K562 (cell line): Measurements from ENCODE around the gene TP53BP2. TPM values are rescaled to one million over a fixed set of nuclear protein-coding genes. Genes with fewer than 3 reads are reported as not detected.

Experiments used
- ATAC-seq: fragments of 200-7000 bp; cut with Tn5 transposase; 3 replicates; pipeline ENCODE4 v1.9.1; 2020; ENCODE audit warnings: moderate library complexity
- BruUV-seq: library from RNA; stranded (reverse); fragments of 400-500 nt; replicated peaks from 2 replicates; lab custom pipeline; 2021; lab: Mats Ljungman, UMichigan
- CTCF ChIA-PET: fragments of 300-600 bp; formaldehyde crosslinking; extraction: SDS; loops from one replicate; lab custom pipeline; 2021; ENCODE audit warnings: low intra/inter-chr PET ratio; lab: Yijun Ruan, JAX
- POLR2A ChIA-PET: fragments of 300-600, 350-650 bp; sonication (Branson Sonifier 250); formaldehyde crosslinking; extraction: SDS; loops from one replicate; lab custom pipeline; 2021; ENCODE audit warnings: antibody characterized with exemption, inconsistent platforms; lab: Yijun Ruan, JAX
- DNase-seq, 4 experiments: peaks; one replicate each; pipeline versions ENCODE4 v3.0.0 to v3.0.0-alpha.2; 2011 to 2018; ENCODE audit warnings: low spot score in 3 of 4, mixed read lengths in 3 of 4; ENCODE audit errors: extremely low read depth in 1 of 4
- FAIRE-seq: peaks from 2 replicates; lab custom pipeline; 2011; peaks lifted over from hg19 to GRCh38; lab: Jason Lieb, UNC
- H2AFZ ChIP-seq: 2 replicates; pipeline ENCODE4 v1.6.0; 2011; ENCODE audit warnings: low read depth, low read length, control low read depth, inconsistent platforms
- H3K27ac ChIP-seq: fragments of 200-600 bp; 3 replicates; pipeline ENCODE4 v1.8.0; 2011; ENCODE audit warnings: low read depth, mild to moderate bottlenecking, control low read depth, inconsistent platforms, low read length, moderate library complexity, mixed read lengths; ENCODE audit errors: extremely low read depth
- H3K27me3 ChIP-seq, 2 experiments: fragments of 300-600 bp in 1 of 2; 2 replicates in 1 of 2; 3 replicates in 1 of 2; pipeline versions ENCODE4 v1.6.0 to v1.8.0; 2011; ENCODE audit warnings: inconsistent platforms in 2 of 2, low read length in 2 of 2, mild to moderate bottlenecking in 1 of 2, mixed read lengths in 1 of 2, moderate library complexity in 1 of 2; ENCODE audit not compliant: control insufficient read depth in 2 of 2, insufficient read depth in 2 of 2
- H3K36me3 ChIP-seq: fragments of 300-600 bp; 3 replicates; pipeline ENCODE4 v1.8.0; 2011; ENCODE audit warnings: mild to moderate bottlenecking, low read length, inconsistent platforms; ENCODE audit not compliant: control insufficient read depth, insufficient read depth
- H3K4me1 ChIP-seq, 2 experiments: fragments of 200-600 bp in 1 of 2; replicated peaks in 1 of 2; 2 replicates in 1 of 2; 3 replicates in 1 of 2; pipeline versions ENCODE4 v1.5.1 to v1.8.0; 2011; ENCODE audit warnings: inconsistent platforms in 2 of 2, low read length in 2 of 2, mild to moderate bottlenecking in 1 of 2, mixed read lengths in 1 of 2, moderate library complexity in 1 of 2; ENCODE audit not compliant: control insufficient read depth in 2 of 2, insufficient read depth in 2 of 2
- H3K4me2 ChIP-seq: 2 replicates; pipeline ENCODE4 v1.6.1; 2011; ENCODE audit warnings: low read length, control low read depth, inconsistent platforms, mixed read lengths; ENCODE audit not compliant: insufficient read depth
- H3K4me3 ChIP-seq: fragments of 200-600 bp; sonication (generic), shearing (Covaris generic); 2 replicates; pipeline ENCODE4 v1.5.1; 2016; ENCODE audit warnings: control low read depth, inconsistent platforms
- H3K79me2 ChIP-seq: fragments of 200-600 bp; 3 replicates; pipeline ENCODE4 v1.8.0; 2011; ENCODE audit warnings: low read length, inconsistent platforms; ENCODE audit not compliant: control insufficient read depth, insufficient read depth
- H3K9ac ChIP-seq, 2 experiments: 2 replicates each; pipeline versions ENCODE4 v1.6.0 to v1.6.1; 2011; ENCODE audit warnings: low read depth in 2 of 2, low read length in 2 of 2, control low read depth in 1 of 2, inconsistent platforms in 1 of 2, mild to moderate bottlenecking in 1 of 2, mixed read lengths in 1 of 2; ENCODE audit not compliant: insufficient read depth in 1 of 2
- H3K9me1 ChIP-seq: one replicate; pipeline ENCODE4 v1.6.0; 2011; ENCODE audit warnings: inconsistent platforms, mild to moderate bottlenecking, low read length, moderate library complexity; ENCODE audit not compliant: control insufficient read depth, insufficient read depth
- H3K9me3 ChIP-seq: replicated peaks from 2 replicates; pipeline ENCODE4 v1.5.1; 2011; ENCODE audit warnings: low read depth, low read length, inconsistent platforms; ENCODE audit not compliant: control insufficient read depth, insufficient read depth
- H4K20me1 ChIP-seq: replicated peaks from 2 replicates; pipeline ENCODE4 v1.6.1; 2011; ENCODE audit warnings: low read length, inconsistent platforms, mixed read lengths; ENCODE audit not compliant: control insufficient read depth, insufficient read depth
- CEBPG ChIP-seq, 3 experiments: fragments of 200-800 bp in 1 of 3; sonication (Bioruptor generic) in 1 of 3; sonication (generic) in 1 of 3; formaldehyde crosslinking in 1 of 3; IDR thresholded peaks in 2 of 3; conservative IDR thresholded peaks in 1 of 3; 2 replicates each; pipeline versions ENCODE4 v1.6.1 to v1.8.0; 2016 to 2022; ENCODE audit warnings: missing compliant biosample characterization in 2 of 3, missing genetic modification characterization in 2 of 3, mild to moderate bottlenecking in 1 of 3, missing genetic modification reagents in 1 of 3
- DIDO1 ChIP-seq: fragments of 450-650 bp; IDR thresholded peaks from 2 replicates; pipeline ENCODE4 v1.6.1; 2016; ENCODE audit warnings: low read depth, missing biosample characterization, missing genetic modification characterization
- DNMT1 ChIP-seq: fragments of 450-650 bp; IDR thresholded peaks from 2 replicates; pipeline ENCODE4 v1.6.1; 2016; ENCODE audit warnings: antibody characterized with exemption, mild to moderate bottlenecking
- ELF4 ChIP-seq: fragments of 450-650 bp; formaldehyde crosslinking; IDR thresholded peaks from 2 replicates; pipeline ENCODE4 v1.4.0; 2022; ENCODE audit warnings: missing genetic modification characterization
- KLF10 ChIP-seq: fragments of 250-450 bp; sonication (Bioruptor Pico); IDR thresholded peaks from 2 replicates; pipeline ENCODE4 v1.6.1; 2021; ENCODE audit warnings: matching md5 sums
- MTA2 ChIP-seq: fragments of 450-650 bp; IDR thresholded peaks from 2 replicates; pipeline ENCODE4 v1.6.1; 2016; ENCODE audit warnings: low read depth
- TEAD4 ChIP-seq, 2 experiments: sonication (generic) in 1 of 2; formaldehyde crosslinking in 1 of 2; IDR thresholded peaks; 2 replicates each; pipeline versions ENCODE4 v1.6.1 to v1.8.0; 2012 to 2022; ENCODE audit warnings: borderline replicate concordance in 1 of 2, inconsistent platforms in 1 of 2, low read length in 1 of 2, mild to moderate bottlenecking in 1 of 2, missing genetic modification reagents in 1 of 2
- TFAM ChIP-seq: fragments of 250-450 bp; sonication (Bioruptor Pico); conservative IDR thresholded peaks from 2 replicates; pipeline ENCODE4 v1.5.0; 2021; ENCODE audit warnings: mild to moderate bottlenecking, moderate library complexity
- ZNF174 ChIP-seq: fragments of 250-450 bp; sonication (Bioruptor Pico); IDR thresholded peaks from 2 replicates; pipeline ENCODE4 v1.4.0; 2020; ENCODE audit warnings: mild to moderate bottlenecking
- ZNF175 ChIP-seq: fragments of 200-800 bp; sonication (Bioruptor generic); IDR thresholded peaks from 2 replicates; pipeline ENCODE4 v1.6.1; 2016; ENCODE audit warnings: low read depth, mild to moderate bottlenecking, missing genetic modification characterization, missing compliant biosample characterization
- ZNF668 ChIP-seq: fragments of 250-450 bp; sonication (Bioruptor Pico); IDR thresholded peaks from 2 replicates; pipeline ENCODE4 v1.8.0; 2022; ENCODE audit warnings: mild to moderate bottlenecking, inconsistent platforms
- ZSCAN29 ChIP-seq: fragments of 450-650 bp; IDR thresholded peaks from 2 replicates; pipeline ENCODE4 v1.6.1; 2017
- ZSCAN32 ChIP-seq: fragments of 450-650 bp; formaldehyde crosslinking; IDR thresholded peaks from 2 replicates; pipeline ENCODE4 v1.4.0; 2020; ENCODE audit warnings: mild to moderate bottlenecking, moderate library complexity
- WGBS: fragments of 100-300 bp; shearing (Covaris generic); methylation state at CpG from one replicate; pipeline ENCODE4 v1.1.6; 2016; ENCODE audit warnings: low coverage, mixed read lengths; ENCODE audit not compliant: insufficient coverage; ENCODE audit errors: missing lambda C conversion rate; 5-methylcytosine and 5-hydroxymethylcytosine counted together
- in situ Hi-C: fragments of 300-500 bp; cut with MboI; formaldehyde crosslinking; loops from 4 replicates; pipeline ENCODE4 v1.15.0; 2018; ENCODE audit warnings: inconsistent platforms, mixed read lengths
- intact Hi-C: fragments of 100-400 bp; cut with micrococcal nuclease; formaldehyde crosslinking; loops from 2 replicates; pipeline ENCODE4 v1.14.2; 2022
- polyA plus RNA-seq, 8 experiments: library from polyadenylated mRNA; depleted of rRNA in 4 of 8; stranded (reverse) in 5 of 8; unstranded in 3 of 8; fragments of >200 nt; fragmentation: Nextera tagmentation in 2 of 8; fragmentation: Illumina TruSeq in 1 of 8; extraction: Ambion mirVana in 2 of 8; extraction: Trizol in 1 of 8; gene quantifications; 2 replicates each; pipeline versions ENCODE4 v1.2.1 to v1.2.3, GENCODE V29; 2011 to 2014; ENCODE audit warnings: inconsistent platforms in 1 of 8, missing spikeins in 1 of 8
- total RNA-seq, 7 experiments: library from RNA; depleted of rRNA in 6 of 7; stranded (reverse); fragments of >200 nt in 6 of 7; fragmentation: Illumina TruSeq in 2 of 7; extraction: Trizol in 2 of 7; gene quantifications; 2 replicates each; pipeline versions ENCODE4 v1.2.1 to v1.2.3, GENCODE V29; 2011 to 2021; ENCODE audit warnings: low replicate concordance in 1 of 7
- TF ChIP-seq, protein P1 (sequence below): fragments of 450-650 bp; formaldehyde crosslinking; IDR thresholded peaks from 2 replicates; pipeline ENCODE4 v1.4.0; 2022; ENCODE audit warnings: missing genetic modification characterization
- TF ChIP-seq, protein P2 (sequence below): sonication (generic); formaldehyde crosslinking; IDR thresholded peaks from 2 replicates; pipeline ENCODE4 v1.8.1; 2023; ENCODE audit warnings: mild to moderate bottlenecking, missing genetic modification reagents, moderate library complexity
- TF ChIP-seq, protein P3 (sequence below): fragments of 250-450 bp; sonication (Bioruptor Pico); IDR thresholded peaks from 2 replicates; pipeline ENCODE4 v1.4.0; 2020; ENCODE audit warnings: mild to moderate bottlenecking
- TF ChIP-seq, protein P4 (sequence below): fragments of 250-450 bp; sonication (Bioruptor Pico); IDR thresholded peaks from 2 replicates; pipeline ENCODE4 v1.5.0; 2021

The TP53BP2 gene
- total and polyA plus RNA-seq, 9 of the 15 experiments (the other 6 are each of a cell fraction or from before 2014, with no cell fraction given) = 17.0 to 69.6 (median 40.1) TPM

DNA sequence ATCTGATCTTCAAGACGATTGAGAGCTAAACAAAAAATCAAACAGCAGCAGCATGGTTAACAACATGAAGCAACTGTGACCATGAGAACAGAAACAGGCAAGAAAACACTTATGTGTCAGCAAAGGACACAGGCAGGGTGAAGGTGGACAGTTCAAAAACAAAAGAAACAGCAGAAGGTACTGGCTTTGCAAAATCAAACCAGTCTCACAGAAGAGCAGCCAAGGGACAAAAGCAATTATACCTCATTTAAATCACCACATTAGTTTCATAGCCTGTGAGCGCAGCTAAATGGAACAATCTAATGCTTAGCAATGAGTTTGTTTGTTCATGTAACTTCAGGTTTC, 74.3 kb downstream of the TP53BP2 start:
- H3K4me2 ChIP-seq = peak overlapping the region; percentile 67
- peak overlapping the region; percentile 7 to 71; a peak in 3 of 4 replicates for H3K9ac ChIP-seq
- no peak overlapping the region for H3K4me3 ChIP-seq
- ATAC-seq = peak; percentile 2
- no TSS peak for BruUV-seq
- peak overlapping the region; percentile 66 for H2AFZ ChIP-seq
- peaks cover 22% of the 10 kb centered on the region; the same call in 2 of the 3 replicates for H3K79me2 ChIP-seq
- intact Hi-C loops (no loop called here), in situ Hi-C loops (no loop called here)
- H3K36me3 ChIP-seq = peaks cover 76% of the 10 kb centered on the region
- H3K27me3 ChIP-seq = no peaks in the 10 kb centered on the region
- WGBS = 30% methylated on average over 2 of the region's 2 CpGs
- CTCF ChIA-PET = no interaction called here
- FAIRE-seq = peak; percentile 11
- H3K4me1 ChIP-seq = peaks cover 22 to 56% of the 10 kb centered on the region in 2 experiments
- H4K20me1 ChIP-seq = no peaks in the 10 kb centered on the region
- DNase-seq = no peak
- peak overlapping the region; percentile 93 for H3K27ac ChIP-seq
- POLR2A ChIA-PET = interaction anchor here (1.0 to 9.8 kb wide), 16 partner anchors 9 to 313 kb away, joined by 3 to 75 read pairs (median 6); partner anchors contain the start of gene TP53BP2
- H3K9me3 ChIP-seq = 0 out of 2 replicates have a peak, but pooled peaks cover 2% of the 10 kb centered on the region
- H3K9me1 ChIP-seq = no peaks in the 10 kb centered on the region
- TF ChIP-seq ZNF174 (0 out of 2 replicates have a peak, but pooled peaks have one; percentile 7), DIDO1 (tag) (peak; percentile 62), ZSCAN29 (0 out of 2 replicates have a peak, but pooled peaks have one; percentile 46), ZNF668 (CRISPR knock-in tag) (no peak), TFAM (CRISPR knock-in tag) (no peak), ZNF175 (CRISPR knock-in tag) (no peak; the same call in 1 of the 2 replicates), CEBPG (CRISPR knock-in tag; IDR thresholded peaks at IDR 0.05) (peak; percentile 18; the same call in 1 of the 2 replicates), CEBPG (tag; conservative IDR thresholded peaks at IDR 0.05 in 1 of 2, IDR thresholded peaks at IDR 0.05 in 1 of 2) (no peak), ZSCAN32 (CRISPR knock-in tag) (no peak), ELF4 (0 out of 2 replicates have a peak, but pooled peaks have one; percentile 17), KLF10 (no peak), MTA2 (0 out of 2 replicates have a peak, but pooled peaks have one; percentile 5), TEAD4 (IDR thresholded peaks at IDR 0.05; ENCODE audit: low read length) (no peak), TEAD4 (CRISPR knock-in tag; IDR thresholded peaks at IDR 0.05; ENCODE audit: borderline replicate concordance) (no peak), DNMT1 (no peak)
- TF ChIP-seq, protein P1, sequence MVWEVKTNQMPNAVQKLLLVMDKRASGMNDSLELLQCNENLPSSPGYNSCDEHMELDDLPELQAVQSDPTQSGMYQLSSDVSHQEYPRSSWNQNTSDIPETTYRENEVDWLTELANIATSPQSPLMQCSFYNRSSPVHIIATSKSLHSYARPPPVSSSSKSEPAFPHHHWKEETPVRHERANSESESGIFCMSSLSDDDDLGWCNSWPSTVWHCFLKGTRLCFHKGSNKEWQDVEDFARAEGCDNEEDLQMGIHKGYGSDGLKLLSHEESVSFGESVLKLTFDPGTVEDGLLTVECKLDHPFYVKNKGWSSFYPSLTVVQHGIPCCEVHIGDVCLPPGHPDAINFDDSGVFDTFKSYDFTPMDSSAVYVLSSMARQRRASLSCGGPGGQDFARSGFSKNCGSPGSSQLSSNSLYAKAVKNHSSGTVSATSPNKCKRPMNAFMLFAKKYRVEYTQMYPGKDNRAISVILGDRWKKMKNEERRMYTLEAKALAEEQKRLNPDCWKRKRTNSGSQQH = 0 out of 2 replicates have a peak, but pooled peaks have one; percentile 49
- TF ChIP-seq, protein P2, sequence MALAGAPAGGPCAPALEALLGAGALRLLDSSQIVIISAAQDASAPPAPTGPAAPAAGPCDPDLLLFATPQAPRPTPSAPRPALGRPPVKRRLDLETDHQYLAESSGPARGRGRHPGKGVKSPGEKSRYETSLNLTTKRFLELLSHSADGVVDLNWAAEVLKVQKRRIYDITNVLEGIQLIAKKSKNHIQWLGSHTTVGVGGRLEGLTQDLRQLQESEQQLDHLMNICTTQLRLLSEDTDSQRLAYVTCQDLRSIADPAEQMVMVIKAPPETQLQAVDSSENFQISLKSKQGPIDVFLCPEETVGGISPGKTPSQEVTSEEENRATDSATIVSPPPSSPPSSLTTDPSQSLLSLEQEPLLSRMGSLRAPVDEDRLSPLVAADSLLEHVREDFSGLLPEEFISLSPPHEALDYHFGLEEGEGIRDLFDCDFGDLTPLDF = 0 out of 2 replicates have a peak, but pooled peaks have one; percentile 32
- TF ChIP-seq, protein P3, sequence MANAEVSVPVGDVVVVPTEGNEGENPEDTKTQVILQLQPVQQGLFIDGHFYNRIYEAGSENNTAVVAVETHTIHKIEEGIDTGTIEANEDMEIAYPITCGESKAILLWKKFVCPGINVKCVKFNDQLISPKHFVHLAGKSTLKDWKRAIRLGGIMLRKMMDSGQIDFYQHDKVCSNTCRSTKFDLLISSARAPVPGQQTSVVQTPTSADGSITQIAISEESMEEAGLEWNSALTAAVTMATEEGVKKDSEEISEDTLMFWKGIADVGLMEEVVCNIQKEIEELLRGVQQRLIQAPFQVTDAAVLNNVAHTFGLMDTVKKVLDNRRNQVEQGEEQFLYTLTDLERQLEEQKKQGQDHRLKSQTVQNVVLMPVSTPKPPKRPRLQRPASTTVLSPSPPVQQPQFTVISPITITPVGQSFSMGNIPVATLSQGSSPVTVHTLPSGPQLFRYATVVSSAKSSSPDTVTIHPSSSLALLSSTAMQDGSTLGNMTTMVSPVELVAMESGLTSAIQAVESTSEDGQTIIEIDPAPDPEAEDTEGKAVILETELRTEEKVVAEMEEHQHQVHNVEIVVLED (CRISPR knock-in tag) = peak; percentile 38; the same call in 1 of the 2 replicates
- TF ChIP-seq, protein P4, sequence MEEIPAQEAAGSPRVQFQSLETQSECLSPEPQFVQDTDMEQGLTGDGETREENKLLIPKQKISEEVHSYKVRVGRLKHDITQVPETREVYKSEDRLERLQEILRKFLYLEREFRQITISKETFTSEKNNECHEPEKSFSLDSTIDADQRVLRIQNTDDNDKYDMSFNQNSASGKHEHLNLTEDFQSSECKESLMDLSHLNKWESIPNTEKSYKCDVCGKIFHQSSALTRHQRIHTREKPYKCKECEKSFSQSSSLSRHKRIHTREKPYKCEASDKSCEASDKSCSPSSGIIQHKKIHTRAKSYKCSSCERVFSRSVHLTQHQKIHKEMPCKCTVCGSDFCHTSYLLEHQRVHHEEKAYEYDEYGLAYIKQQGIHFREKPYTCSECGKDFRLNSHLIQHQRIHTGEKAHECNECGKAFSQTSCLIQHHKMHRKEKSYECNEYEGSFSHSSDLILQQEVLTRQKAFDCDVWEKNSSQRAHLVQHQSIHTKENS (CRISPR knock-in tag) = no peak
